NCI-H1436 treated with DMSO at 0.1 percent for 48 hours (cell line): Measurements from ENCODE around the gene ADAMTS17.
"Not testable (repeated sequence)": the region's sequence is repeated elsewhere in the genome, so short reads cannot be mapped to it uniquely, and the experiment has no call there.

Source experiments
- DNase-seq: peaks from one replicate; lab custom pipeline; 2025; lab: John Stamatoyannopoulos, UW

ADAMTS17 gene

GRCh38 chr15:99956820-99957641 lies 384.7 kb downstream of the ADAMTS17 start:
- DNase-seq = no peak

GRCh38 chr15:99956022-99956775 lies 385.6 kb downstream of the ADAMTS17 start:
- DNase-seq = no peak

- DNase-seq = no peak
These were observed 386.2 kb downstream of the ADAMTS17 start for GRCh38 chr15:99955532-99955931.

- no peak for DNase-seq
These were observed 386.6 kb downstream of the ADAMTS17 start for GRCh38 chr15:99955181-99955525.

- no peak for DNase-seq
These were observed 387.2 kb downstream of the ADAMTS17 start for GRCh38 chr15:99954361-99955180.

GRCh38 chr15:99953886-99954285 lies 387.9 kb downstream of the ADAMTS17 start:
- no peak for DNase-seq

GRCh38 chr15:99951511-99951910 lies 390.3 kb downstream of the ADAMTS17 start:
- DNase-seq = no peak

- no peak for DNase-seq
These were observed 397.6 kb downstream of the ADAMTS17 start for GRCh38 chr15:99944131-99944530.

- no peak for DNase-seq
These were observed 398.3 kb downstream of the ADAMTS17 start for GRCh38 chr15:99943466-99943865.

- no peak for DNase-seq
These were observed 408.9 kb downstream of the ADAMTS17 start for GRCh38 chr15:99932676-99933402.

GRCh38 chr15:99931703-99932603 lies 409.8 kb downstream of the ADAMTS17 start:
- no peak for DNase-seq

- no peak for DNase-seq
These were observed 411.1 kb downstream of the ADAMTS17 start for GRCh38 chr15:99930696-99931095.

GRCh38 chr15:99929266-99929665 lies 412.5 kb downstream of the ADAMTS17 start:
- no peak for DNase-seq

- DNase-seq = no peak
These were observed 413.3 kb downstream of the ADAMTS17 start for GRCh38 chr15:99928429-99928981.

- DNase-seq = not testable (repeated sequence)
These were observed 415.2 kb downstream of the ADAMTS17 start for GRCh38 chr15:99926532-99926931.

GRCh38 chr15:99925661-99926461 lies 415.9 kb downstream of the ADAMTS17 start:
- DNase-seq = no peak

GRCh38 chr15:99923711-99924110 lies 418.1 kb downstream of the ADAMTS17 start:
- DNase-seq = no peak
